DMS79 (cell line): ENCODE measurements around the gene COL6A2.
"Not testable (repeated sequence)": the region's sequence is repeated elsewhere in the genome, so short reads cannot be mapped to it uniquely, and the experiment has no call there.

ENCODE experiments used
- DNase-seq: peaks from one replicate; lab custom pipeline; 2025; lab: John Stamatoyannopoulos, UW

Gene COL6A2

DNA sequence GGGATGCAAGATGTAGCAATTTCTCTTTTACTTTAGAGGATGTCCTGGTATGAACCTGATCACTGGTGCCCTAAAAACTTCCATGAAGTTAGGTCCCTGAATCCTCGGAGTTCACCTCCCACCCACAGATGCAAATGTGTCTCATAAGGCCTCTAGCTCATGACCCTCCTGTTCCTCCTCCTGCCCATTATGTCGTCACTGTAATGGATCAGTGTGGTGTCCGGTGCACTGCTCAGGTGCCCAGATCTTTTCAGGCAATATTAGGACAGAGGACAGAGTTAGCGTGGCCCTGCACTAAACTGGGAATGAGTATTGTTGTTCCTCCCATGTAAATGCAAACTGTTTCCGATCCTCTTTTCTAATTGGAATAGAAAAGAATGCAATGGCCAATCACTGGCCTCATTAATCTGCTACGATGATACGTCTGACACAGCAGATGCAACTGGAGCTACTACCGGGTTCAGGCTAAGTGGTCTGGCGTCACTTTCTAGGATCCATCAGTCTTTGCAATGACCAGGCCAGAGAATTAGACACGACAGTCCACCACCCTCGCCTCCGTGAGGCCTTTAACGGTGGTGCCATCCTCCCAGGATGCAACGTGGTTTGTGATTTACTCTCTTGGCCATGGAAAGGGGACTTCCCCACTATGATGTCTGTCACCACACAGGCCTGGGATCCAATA, 3.4 kb upstream of the COL6A2 start:
- DNase-seq: no peak

DNA sequence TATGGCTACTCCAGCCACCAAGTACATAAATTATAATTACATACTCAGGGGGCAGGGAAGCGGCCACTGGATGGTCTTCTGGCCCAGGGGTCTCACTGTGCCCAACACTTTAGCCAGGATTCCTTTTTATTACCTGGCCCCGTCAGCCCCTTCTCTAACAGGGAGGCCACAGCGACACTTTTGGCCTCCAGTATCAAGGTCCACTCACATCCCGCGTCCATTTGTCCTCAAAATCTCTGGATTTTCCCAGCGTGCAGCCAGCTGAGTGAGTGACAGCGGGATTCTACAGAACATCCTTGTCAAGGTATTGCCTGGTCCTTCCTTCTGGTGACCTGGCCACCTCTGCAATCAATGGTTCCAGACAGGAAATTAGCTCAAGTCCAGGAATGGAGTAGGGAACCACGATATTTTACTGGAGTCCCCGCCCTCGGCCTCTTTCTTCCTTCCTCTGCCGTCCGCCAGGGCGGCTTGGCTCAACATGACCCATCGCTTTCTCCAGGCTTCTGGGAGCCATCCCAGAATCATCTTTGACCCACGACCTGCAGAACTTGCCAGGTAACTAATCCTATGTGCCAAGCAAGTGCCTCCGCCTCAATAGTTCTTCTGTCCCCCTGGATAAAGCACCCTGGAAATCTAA, 2.7 kb upstream of the COL6A2 start:
- DNase-seq: no peak

DNA sequence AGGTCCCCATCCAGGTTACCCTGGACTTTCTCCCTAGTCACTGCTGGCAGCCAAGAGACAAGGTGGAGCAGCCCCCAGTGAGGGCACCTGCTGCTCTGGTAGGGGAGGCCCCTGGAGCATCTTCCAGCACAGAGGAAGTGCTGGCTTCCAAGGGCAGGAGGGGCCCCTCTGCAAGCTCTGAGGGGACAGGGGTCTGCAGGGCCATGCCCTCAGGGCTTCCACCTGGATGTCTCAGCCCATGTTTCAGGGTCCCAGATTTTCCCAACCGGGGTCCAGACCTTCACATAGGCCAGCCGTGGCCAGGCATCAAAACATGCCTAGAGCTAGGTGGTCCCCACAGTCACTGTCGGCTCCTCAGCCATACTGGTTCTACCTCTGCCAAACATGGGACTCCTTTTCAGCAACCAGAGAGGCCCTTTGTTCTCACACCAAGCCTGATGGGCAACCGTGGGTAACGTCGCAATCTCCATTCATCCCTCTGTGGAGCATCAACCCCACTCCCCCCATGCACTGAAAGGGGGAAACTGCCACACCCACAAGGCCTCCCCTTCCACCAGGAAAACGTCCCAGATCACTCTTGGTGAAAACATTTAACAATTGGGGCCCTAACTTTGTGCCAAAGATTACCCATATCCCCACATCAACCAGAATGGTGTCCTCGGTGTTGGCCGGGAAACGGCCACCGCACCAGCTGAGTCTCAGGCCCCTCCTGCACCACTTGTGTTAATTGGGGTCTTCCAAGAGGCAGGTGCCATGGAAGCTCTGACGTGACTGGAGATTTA, 1.9 kb upstream of the COL6A2 start:
- no peak for DNase-seq

DNA sequence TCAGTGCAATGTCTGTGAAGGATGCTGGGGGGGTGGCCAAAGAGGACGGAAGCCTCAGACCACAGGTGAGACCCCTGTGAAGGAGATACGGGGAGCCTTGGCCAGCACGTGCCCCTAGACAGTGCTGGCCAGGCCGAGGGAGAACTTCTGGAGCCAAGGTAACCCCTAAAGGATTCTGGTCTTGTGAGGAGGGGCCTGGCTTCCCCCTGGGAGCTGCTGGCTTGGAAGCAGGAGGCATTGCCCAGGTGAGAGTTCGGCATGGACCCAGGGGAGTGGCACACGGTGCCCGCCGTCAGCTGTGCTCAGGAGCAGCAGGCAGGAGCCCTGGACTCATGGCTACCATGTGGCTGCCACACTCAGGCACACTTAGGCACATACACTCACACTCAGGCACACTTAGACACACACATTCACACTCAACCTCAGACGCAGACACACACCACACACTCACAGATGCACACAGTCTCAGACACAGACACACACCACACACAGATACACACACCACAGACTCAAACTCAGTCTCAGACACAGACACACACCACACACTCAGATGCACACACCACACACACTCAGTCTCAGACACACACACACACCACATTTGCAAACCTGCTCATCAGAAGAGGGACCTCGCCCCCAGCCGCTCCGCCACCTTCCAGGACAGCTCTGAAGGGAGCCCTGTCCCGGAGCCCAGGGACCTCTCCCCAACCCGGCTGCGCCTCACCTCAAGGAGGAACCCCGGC, 1.1 kb upstream of the COL6A2 start:
- no peak for DNase-seq

DNA sequence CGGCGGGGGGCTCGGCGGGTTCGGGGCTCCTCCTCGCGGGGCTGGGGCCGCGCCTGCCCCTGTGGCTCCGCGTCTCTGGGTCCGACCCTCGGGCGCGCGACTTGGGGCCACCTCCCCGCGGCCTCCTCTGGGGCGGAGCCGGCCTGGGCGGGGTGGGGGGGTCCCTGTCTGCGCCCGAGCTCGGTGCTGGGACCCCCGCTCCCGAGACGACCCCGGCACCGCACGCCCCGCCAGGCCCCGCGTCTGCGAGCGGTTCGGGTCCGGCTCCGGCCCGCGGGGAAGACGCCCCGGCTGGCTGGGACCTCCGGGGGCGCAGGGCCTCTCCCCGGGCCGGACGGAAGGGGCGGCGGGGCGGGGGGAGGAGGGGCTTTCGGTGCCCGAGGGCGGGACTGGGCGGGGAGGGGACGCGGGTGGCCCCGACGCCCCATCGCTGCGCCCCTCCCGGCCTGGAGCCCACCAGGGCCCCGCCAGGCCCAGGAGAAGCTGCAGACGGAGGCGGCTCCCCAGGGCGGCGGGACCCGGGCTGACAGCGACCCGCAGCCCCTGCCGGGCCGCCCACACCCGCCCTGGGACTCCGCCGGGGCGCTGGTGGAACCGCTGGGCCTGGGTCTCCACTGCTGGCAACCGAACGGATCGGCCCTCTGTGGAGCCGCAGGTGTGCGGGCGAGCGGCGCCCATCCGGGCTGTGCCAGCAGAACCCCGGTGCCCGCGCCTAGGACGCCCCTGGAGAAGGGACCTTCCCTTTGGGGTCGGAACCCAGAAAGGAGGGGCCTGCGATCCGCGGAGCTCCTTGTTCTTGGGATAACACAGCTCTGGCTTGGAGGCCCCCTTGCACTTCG, 610 bp downstream of the COL6A2 start:
- DNase-seq: no peak

DNA sequence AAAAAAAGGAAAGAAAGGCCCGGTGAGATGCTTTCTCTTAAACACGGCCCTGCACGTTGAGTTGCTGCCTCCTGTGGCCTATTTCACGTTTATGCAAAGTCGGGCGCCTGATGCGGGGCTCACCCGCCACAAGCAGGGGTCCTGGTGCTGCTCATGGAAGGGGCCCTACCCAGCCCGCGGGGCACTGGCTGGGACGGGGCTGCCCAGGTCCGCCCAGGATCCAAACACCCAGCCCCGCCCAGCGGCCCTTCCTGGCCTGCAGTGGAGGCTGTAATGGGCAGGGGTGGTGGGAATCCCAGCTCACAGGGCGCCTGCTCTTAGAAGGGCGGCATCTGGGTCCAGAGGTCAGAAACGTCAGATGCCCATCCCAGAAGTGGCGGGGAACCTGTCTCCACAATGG, 1.6 kb downstream of the COL6A2 start:
- no peak for DNase-seq

DNA sequence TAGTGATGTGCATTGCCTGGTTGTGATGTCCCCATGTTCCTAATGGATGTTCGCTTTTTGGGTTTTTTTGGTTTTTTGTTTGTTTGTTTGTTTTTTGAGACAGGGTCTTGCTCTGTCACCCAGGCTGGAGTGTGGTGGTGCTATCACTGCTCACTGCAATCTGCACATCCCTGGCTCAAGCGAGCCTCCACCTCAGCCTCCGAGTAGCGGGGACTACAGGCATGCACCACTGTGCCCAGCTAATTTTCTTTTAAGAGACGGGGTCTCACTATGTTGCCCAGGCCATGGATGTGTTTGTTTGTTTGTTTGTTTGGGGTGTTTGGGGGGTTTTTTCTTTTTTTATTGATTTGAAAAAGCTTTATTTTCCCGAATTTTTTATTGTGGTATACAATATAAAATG, 2.1 kb downstream of the COL6A2 start:
- no peak for DNase-seq

DNA sequence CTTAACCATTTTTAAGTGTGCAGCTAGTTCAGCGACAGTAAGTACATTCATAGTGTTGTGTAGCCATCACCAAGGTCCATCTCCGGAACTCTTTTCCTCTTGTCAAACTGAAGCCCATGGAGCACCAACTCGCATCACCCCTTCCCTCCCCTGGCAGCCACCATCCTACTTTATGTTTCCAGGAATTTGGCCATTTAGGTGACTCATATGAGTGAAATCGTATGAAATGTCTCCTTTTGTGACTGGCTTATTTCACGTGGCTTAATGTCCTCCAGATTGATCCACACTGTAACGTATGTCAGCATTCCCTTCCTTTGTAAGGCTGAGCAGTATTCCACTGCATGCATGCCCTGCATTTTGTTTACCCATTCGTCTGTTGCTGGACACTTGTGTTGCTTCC, 2.5 kb downstream of the COL6A2 start:
- no peak for DNase-seq

DNA sequence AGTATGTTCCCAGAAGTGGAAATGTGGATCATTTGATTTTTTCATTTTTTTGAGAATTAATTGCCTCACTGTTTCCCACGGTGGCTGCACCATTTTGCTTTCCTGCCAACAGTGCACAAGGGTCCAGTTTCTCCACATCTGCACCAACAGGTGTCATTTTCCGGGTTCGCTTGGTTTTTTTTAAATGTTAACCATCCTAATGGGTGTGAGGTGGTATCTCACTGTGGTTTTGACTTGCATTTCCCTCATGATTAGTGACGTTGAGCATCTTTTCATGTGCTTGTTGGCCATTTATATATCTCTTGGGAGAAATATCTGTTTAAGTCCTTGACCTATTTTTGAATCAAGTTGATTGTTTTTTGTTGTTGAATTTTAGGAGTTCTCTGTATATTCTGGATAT, 3.0 kb downstream of the COL6A2 start:
- no peak for DNase-seq

DNA sequence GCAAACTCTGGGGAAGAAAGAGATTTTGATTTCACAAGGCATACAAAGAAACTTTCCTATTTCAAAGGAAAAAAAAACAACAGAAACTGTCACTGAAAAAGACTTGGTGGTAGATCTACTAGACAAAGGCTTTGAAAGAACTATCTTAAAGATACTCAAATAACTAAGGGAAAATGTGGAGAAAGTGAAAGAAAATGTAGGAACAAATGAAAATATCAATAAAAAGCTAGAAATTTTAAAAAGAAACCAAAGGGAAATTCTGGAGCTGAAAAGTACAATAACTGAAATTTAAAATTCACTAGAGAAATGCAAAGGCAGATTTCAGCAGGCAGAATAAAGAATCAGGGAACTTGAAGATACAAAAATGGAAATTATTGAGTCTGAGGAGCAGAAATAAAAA, 6.2 kb downstream of the COL6A2 start:
- DNase-seq: no peak

DNA sequence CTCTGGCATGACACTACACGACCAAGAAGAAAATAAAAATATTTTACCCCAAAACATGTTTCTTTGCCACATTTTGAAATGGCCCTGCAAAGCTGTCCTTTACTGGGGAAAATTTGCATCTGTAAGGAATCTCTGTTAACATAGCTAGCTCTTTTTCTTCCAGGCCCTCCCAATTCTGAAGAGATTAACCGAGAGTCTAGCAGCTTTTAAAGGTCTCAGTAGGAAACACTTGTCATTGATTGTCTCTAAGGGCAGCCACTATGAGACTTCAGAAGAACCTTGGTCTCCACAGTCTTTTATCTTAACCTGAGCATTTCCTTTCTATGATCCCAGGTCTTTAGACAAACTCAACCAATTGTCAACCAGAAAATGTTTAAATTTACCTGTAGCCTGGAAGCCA, 9.5 kb downstream of the COL6A2 start:
- DNase-seq: not testable (repeated sequence)

DNA sequence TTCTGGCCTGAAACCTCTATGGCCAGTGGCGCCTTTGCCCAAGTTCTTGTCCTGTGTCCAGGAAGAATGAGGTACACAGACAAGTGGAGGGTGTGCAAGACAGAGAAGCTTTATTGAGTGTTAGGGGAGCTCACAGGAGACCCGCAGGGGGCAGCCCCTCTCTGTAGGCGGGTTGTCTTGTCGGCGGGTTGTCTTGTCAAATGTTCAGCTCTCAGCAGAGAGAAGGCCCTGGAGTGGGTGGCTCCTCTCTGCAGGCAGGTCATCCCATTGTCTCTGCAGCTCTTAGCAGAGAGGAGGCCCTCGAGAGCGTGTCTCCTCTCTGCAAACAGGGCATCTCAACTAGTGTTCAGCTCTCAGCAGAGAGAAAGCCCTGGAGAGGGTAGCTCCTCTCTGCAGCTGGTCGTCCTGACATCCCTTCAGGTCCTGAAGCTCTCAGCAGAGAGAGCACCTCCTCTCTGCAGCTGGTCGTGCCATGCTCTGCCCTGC, 11.0 kb downstream of the COL6A2 start:
- no peak for DNase-seq

DNA sequence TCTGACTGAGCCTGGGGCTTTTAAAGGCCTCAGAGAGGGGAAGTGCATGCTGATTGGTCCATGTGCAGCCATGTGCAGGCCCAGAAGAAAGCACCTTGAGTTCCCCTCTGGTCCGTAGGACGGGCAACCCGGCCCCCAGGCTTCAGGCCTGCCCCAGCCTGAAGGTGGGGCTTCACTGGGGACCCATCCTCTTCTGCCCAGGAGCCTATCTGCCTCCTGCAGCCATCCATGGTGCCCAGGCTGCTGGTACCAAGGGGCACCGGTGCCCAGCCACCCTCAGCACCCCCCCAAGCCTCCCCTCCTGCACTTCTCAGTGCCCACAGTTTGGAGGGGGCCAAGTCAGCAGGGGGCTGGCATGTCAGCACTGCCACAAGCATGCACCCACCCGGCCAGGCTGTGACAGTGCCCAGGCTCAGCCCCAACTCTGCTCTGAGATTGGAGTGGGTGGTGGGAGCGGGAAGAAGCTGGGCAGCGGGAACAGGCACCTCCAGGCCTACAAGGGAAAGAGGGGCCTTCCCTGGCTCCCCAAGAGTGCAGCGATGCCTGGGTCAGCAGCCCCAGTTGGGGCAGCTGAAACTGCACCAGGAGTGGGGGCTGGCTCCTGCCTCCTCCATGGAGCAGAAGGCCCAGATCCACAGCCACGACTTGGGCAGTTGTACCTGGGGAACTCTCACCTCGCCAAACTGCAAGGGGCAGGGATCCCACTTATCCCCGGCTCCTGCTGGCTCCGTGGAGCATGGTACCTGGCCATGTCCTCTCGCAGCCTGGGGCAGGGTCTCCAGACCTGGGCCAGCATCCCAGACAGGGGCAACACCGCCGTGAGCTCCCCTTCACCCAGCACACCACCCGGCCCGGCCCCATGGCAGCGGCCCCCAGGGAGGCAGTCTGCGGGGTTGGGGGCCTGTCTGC, 11.7 kb downstream of the COL6A2 start:
- DNase-seq: no peak

DNA sequence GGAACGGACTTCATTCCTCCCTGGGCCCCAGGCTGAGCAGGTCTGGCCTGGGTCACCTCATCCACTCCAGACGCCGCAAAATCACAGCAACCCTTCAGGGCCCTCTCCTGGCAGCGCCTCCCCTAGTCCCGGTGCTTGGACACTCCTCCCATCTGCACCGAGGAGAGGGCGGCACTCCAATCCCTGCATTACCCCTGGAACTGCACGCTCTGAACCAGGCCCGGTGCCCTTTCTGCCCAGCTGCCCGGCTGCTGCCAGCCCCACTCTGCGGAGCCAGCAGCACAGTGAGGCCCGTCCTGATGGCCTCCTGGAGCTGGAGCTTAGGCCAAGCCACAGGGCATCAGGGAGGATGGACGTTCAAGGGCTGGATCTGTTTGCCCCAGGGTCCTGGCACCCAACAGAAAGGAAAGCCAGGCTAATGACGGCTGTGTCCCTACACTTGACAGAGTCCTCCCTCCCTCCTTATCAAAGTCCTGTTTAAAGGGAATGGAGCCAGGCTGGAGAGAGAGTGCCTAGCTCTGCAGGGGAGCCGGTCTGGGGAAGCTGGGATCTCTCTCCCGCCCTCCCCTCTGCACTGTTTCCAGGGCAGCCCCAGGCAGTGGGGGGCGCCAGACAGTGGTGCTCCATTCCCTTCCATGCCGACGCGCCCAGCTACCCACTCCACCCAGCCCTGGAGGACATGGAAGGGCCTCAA, 12.7 kb downstream of the COL6A2 start:
- DNase-seq: no peak

DNA sequence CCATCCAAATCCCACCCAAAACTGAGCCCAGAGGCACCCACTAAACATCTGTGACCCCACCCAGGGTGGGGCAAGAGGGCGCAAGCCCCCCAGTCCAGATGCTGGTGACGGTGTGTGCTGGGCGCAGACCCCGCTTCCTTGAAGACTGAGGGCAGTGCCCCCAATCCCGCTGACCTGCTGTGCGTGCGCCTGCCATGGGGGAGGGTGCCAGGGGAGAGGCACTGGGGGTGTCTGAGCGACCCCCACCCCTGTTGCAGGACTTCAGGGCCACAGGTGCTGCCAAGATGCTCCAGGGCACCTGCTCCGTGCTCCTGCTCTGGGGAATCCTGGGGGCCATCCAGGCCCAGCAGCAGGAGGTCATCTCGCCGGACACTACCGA, 13.3 kb downstream of the COL6A2 start:
- DNase-seq: no peak

DNA sequence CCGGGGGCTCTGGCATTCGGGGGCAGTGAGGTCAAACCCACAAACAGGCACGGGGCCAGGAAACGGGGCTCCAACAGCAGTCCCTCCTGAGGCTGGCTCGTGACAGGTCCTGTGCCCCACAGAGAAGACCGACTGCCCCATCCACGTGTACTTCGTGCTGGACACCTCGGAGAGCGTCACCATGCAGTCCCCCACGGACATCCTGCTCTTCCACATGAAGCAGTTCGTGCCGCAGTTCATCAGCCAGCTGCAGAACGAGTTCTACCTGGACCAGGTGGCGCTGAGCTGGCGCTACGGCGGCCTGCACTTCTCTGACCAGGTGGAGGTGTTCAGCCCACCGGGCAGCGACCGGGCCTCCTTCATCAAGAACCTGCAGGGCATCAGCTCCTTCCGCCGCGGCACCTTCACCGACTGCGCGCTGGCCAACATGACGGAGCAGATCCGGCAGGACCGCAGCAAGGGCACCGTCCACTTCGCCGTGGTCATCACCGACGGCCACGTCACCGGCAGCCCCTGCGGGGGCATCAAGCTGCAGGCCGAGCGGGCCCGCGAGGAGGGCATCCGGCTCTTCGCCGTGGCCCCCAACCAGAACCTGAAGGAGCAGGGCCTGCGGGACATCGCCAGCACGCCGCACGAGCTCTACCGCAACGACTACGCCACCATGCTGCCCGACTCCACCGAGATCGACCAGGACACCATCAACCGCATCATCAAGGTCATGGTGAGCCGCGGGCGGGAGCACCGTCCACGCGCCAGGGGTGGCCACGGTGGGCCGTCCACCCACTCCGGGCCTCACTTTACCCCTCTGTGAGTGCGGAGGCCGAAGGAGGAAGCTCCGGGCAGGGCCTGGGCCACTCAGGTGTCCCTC, 14.2 kb downstream of the COL6A2 start:
- no peak for DNase-seq

DNA sequence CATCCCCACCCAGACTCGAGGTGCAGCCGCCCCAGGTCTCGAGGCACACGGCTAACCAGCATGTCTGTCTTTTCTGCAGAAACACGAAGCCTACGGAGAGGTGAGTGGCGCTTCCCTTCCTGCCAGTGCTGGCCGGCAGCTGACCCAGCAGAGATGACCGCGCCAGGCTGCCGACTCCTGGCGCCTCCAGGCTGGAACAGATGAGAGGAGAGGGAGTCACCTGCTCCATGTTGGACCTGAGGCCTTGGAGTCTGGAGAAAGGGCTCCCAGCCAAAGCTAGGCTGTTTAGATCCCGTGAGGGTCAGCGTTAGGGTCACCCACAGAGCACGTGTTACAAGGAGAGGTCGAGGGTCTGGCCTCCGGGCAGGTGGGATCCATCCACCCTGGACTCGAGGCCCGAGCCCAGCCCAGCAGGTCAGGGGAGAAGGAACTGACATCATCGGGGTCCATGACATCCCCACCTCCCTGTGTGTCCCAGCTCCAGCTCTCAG, 14.9 kb downstream of the COL6A2 start:
- no peak for DNase-seq

DNA sequence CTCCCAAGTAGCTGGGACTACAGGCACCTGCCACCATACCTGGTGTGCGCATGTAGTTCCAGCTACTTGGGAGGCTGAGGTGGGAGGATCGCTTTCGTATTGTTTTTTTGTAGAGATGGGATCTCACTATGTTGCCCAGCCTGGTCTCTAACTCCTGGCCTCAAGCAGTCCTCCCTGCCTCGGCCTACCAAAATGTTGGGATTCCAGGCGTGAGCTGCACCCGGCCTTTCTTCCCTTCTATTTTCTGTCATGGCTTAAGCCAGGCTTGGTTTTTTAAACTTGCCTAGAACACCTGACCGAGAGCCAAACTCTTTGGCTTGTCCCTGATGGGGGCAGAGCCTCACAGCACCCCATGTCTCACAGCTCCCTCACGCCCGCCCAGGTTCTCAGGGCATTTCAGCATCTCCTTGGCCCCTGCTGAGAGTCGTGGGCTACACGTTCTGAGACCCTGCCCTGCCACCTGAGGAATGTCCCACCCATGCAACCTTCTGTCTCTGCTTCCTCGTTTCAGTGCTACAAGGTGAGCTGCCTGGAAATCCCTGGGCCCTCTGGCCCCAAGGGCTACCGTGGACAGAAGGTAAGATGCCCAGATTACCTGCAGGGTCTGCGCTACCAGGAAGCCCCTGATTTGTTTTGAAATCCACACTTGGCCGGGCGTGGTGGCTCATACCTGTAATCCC, 15.7 kb downstream of the COL6A2 start:
- DNase-seq: no peak
